ENCODE results near the gene MAFF. TPM values are rescaled to one million over a fixed set of nuclear protein-coding genes. Genes with fewer than 3 reads are reported as not detected.

Gene MAFF
- total RNA-seq (2021): 4.6 to 6.1 TPM (median 5.7 TPM) in 3 replicates
- Bru-seq, nascent RNA: percentile 34 among the genes with signal in this experiment
- long read RNA-seq, experiment 1, transcript MAFF-201 (3 exons, 2,490 nt): major isoform, 15 of 19 reads
- long read RNA-seq, experiment 1, partial matches to known transcripts: 0 of 19 reads
- long read RNA-seq, experiment 1, other reads (novel, unspliced or antisense): 3 of 19 reads
- long read RNA-seq, experiment 2, partial matches to known transcripts: 0 of 5 reads
- long read RNA-seq, experiment 2, other reads (novel, unspliced or antisense): 2 of 5 reads
- long read RNA-seq, experiment 3: 0 reads

GRCh38 chr22:38201711-38202436 is at the start of gene MAFF:
Gene MAFF, plus strand, starts transcription at chr22:38201994. Its CDS starts 11,860 bp downstream, at chr22:38213854.
- ChIA-PET CTCF (interaction anchor here (0.7 to 2.2 kb wide), 11 partner anchors 10 to 172 kb away, joined by 3 to 18 read pairs (median 5); partner anchors contain the start of gene PLA2G6), POLR2A (interaction anchor here (0.6 to 1.8 kb wide), 6 partner anchors 13 to 439 kb away, joined by 3 to 8 read pairs (median 4); partner anchors contain the start of gene PLA2G6)
- no peak for TF ChIP-seq ZNF423 (CRISPR knock-in tag; IDR thresholded peaks at IDR 0.05)
- TF ChIP-seq IRF1 (CRISPR knock-in tag; IDR thresholded peaks at IDR 0.05): no peak
- TF ChIP-seq JUN (CRISPR knock-in tag; IDR thresholded peaks at IDR 0.05): peak; percentile 27
- no peak for TF ChIP-seq ETV6 (CRISPR knock-in tag; IDR thresholded peaks at IDR 0.05)
- TF ChIP-seq E2F5 (CRISPR knock-in tag; IDR thresholded peaks at IDR 0.05): 0 out of 2 replicates have a peak, but pooled peaks have one; percentile 19
- TF ChIP-seq OVOL2 (CRISPR knock-in tag; IDR thresholded peaks at IDR 0.05; ENCODE audit: borderline replicate concordance): no peak
- peak; percentile 27; the same call in 1 of the 2 replicates for TF ChIP-seq GABPB1 (CRISPR knock-in tag; IDR thresholded peaks at IDR 0.05)
- TF ChIP-seq ATF6 (CRISPR knock-in tag; IDR thresholded peaks at IDR 0.05): no peak
- TF ChIP-seq HMGXB4 (CRISPR knock-in tag; IDR thresholded peaks at IDR 0.05): peak; percentile 74; the same call in 1 of the 2 replicates
- peak; percentile 81 for TF ChIP-seq USF1 (CRISPR knock-in tag; IDR thresholded peaks at IDR 0.05)
- 0 out of 2 replicates have a peak, but pooled peaks have one; percentile 16 for TF ChIP-seq ARID4B (CRISPR knock-in tag; IDR thresholded peaks at IDR 0.05; ENCODE audit: borderline replicate concordance)
- TF ChIP-seq NFYB (CRISPR knock-in tag; conservative IDR thresholded peaks at IDR 0.05; ENCODE audit: low read depth): no peak
- TF ChIP-seq E2F1 (CRISPR knock-in tag; IDR thresholded peaks at IDR 0.05): no peak
- TF ChIP-seq USF2 (CRISPR knock-in tag; IDR thresholded peaks at IDR 0.05): peak; percentile 86
- no peak for TF ChIP-seq NR3C1 (CRISPR knock-in tag; conservative IDR thresholded peaks at IDR 0.05; ENCODE audit: low read depth)
- TF ChIP-seq MYBL2 (CRISPR knock-in tag; IDR thresholded peaks at IDR 0.05): no peak
- no peak for TF ChIP-seq SOX15 (CRISPR knock-in tag; IDR thresholded peaks at IDR 0.05)
- no peak for TF ChIP-seq NFATC4 (CRISPR knock-in tag; IDR thresholded peaks at IDR 0.05)
- no peak for TF ChIP-seq RORB (CRISPR knock-in tag; IDR thresholded peaks at IDR 0.05)
- no peak for TF ChIP-seq ERG (CRISPR knock-in tag; IDR thresholded peaks at IDR 0.05)
- no peak for TF ChIP-seq ZNF121 (CRISPR knock-in tag; IDR thresholded peaks at IDR 0.05)
- peaks cover 12% of the 10 kb centered on the region for H3K4me1 Mint-ChIP-seq
- DNase-seq (ENCODE audit: low spot score) (peak; percentile 96), ATAC-seq (peak; percentile 68)
- no peaks in the 10 kb centered on the region for H3K9me3 Mint-ChIP-seq
- H3K27me3 Mint-ChIP-seq (ENCODE audit: low read depth): peaks cover 54% of the 10 kb centered on the region
- peak within 1 kb of the TSS; percentile 83 for H3K4me3 Mint-ChIP-seq
- no peaks in the 10 kb centered on the region for H3K36me3 Mint-ChIP-seq
- H3K27ac Mint-ChIP-seq: peak within 1 kb of the TSS; percentile 25
